Right lobe of liver (tissue), 4 donors: Measurements from ENCODE around the gene DLGAP5.

Source experiments
- CTCF ChIP-seq, 4 donors: fragments of 200-600 bp in 3 of 4; fragments of 450-650 bp in 1 of 4; IDR thresholded peaks; one replicate each; pipeline versions ENCODE4 v1.5.1 to v1.8.0; 2016 to 2022; ENCODE audit warnings: antibody characterized with exemption in 4 of 4, mild to moderate bottlenecking in 2 of 4
- POLR2A ChIP-seq: fragments of 450-650 bp; IDR thresholded peaks from one replicate; pipeline ENCODE4 v1.6.1; 2017; ENCODE audit warnings: antibody characterized with exemption, mild to moderate bottlenecking
- donor health status: DM: no; HTN: no; CAD: no.
- donor health status: DM: no; HTN: no; CAD: no.
- donor health status: DM: no; HTN: yes; CAD: no.

- TF ChIP-seq CTCF (IDR thresholded peaks at IDR 0.05) (no peak), POLR2A (no peak)
These were observed 2.6 kb downstream of the DLGAP5 start for GRCh38 chr14:55188686-55189295.
